AG09319 (cell line): ENCODE measurements around the gene PLEKHA1.

Source experiments
- DNase-seq: peaks from one replicate; pipeline ENCODE4 v3.0.0-alpha.2; 2010; ENCODE audit warnings: low read depth; ENCODE audit errors: extremely low read depth
- TF ChIP-seq, protein P1 (sequence below): IDR thresholded peaks from 2 replicates; pipeline ENCODE4 v1.5.1; 2011; ENCODE audit warnings: low read depth, mild to moderate bottlenecking, inconsistent platforms, low read length, moderate library complexity

PLEKHA1 gene

DNA sequence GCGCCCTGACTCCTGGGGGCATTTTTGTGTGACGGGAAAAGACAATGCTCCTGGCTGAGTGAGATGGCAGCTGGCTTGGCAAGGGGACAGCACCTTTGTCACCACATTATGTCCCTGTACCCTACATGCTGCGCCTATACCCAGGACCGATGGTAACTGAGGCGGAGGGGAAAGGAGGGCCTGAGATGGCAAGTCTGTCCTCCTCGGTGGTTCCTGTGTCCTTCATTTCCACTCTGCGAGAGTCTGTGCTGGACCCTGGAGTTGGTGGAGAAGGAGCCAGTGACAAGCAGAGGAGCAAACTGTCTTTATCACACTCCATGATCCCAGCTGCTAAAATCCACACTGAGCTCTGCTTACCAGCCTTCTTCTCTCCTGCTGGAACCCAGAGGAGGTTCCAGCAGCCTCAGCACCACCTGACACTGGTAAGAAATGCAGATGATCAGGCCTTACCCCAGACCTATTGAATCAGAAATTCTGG lies 80.1 kb downstream of the PLEKHA1 start, which contains the start of gene ARMS2:
TSS of gene ARMS2 (plus strand) at position 51 of the 478 bp plus-strand sequence. CDS start at position 126, 75 bp downstream.
- DNase-seq: no peak
- TF ChIP-seq, protein P1, sequence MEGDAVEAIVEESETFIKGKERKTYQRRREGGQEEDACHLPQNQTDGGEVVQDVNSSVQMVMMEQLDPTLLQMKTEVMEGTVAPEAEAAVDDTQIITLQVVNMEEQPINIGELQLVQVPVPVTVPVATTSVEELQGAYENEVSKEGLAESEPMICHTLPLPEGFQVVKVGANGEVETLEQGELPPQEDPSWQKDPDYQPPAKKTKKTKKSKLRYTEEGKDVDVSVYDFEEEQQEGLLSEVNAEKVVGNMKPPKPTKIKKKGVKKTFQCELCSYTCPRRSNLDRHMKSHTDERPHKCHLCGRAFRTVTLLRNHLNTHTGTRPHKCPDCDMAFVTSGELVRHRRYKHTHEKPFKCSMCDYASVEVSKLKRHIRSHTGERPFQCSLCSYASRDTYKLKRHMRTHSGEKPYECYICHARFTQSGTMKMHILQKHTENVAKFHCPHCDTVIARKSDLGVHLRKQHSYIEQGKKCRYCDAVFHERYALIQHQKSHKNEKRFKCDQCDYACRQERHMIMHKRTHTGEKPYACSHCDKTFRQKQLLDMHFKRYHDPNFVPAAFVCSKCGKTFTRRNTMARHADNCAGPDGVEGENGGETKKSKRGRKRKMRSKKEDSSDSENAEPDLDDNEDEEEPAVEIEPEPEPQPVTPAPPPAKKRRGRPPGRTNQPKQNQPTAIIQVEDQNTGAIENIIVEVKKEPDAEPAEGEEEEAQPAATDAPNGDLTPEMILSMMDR: no peak

DNA sequence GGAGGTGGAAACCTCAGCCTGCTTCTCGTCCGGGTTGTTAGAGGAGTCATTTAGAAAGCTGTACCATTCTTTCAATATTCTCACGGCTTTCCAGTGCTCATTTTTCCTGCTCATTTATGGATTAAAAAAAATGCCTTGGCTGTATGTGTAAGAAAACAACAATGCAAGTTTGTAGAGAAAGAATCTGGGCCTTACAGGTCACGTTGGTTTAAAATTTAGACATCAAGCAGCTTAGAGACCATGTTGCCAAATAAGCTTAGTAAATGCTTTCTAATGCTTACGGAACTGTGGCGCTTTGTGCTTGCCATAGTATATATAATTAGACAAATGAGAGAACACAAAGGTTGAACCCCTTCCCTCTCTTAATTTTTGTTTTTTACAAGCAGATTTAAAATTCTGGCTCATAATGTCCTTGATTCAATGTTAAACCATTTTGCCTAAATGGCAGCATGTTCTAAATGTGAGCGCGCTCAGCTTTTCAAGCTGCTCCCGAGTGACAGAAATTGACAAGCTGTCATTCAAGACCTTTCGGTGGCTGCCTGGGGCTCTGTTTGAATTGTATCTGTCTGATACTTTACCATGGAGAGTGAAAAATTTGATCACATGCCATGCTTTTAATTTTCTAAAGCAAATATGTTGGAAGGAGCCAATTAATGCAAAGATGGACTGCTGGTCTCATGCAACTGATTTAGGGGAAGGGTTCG lies 81.0 kb downstream of the PLEKHA1 start:
- TF ChIP-seq, protein P1: no peak
- no peak for DNase-seq

DNA sequence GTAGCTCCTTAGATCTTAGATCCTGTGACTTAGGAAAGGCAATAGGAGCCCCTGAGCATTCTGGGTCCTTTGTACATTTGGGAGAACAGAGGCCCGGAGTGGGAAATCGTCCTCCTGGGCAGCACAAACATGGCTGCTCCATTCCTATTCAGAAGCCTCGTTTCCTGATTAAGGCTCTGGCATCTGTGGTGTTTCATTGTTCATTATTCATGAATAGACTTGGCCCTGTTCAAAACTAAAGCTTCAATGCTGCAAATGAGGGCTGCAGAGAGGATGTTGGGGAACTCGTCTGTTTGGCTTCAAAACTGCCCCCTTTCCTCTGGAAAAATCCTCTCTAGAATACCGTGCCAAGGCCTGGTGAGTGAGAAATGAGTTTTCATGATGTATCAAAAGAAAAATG lies 83.4 kb downstream of the PLEKHA1 start:
- TF ChIP-seq, protein P1: no peak
- no peak for DNase-seq

DNA sequence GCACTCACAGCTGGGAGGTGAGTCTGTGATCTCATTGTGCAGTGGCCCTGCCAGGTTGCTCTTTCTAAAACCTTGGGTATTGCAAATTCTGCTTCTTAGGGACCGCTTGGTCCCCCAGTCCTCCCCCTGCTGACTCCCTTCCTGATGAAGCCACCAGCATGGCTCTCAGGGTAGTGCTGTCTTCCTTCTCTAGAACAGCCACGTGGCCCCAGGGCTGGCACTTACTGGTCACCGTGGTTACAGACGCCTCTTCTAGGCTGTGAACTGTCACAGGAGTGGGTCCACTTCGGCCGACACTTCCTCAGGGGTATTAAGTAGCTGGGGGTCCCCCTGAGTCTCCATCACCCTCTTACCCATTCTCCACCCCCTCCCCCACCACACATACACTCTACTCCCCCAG lies 84.2 kb downstream of the PLEKHA1 start:
- no peak for DNase-seq
- TF ChIP-seq, protein P1: no peak

DNA sequence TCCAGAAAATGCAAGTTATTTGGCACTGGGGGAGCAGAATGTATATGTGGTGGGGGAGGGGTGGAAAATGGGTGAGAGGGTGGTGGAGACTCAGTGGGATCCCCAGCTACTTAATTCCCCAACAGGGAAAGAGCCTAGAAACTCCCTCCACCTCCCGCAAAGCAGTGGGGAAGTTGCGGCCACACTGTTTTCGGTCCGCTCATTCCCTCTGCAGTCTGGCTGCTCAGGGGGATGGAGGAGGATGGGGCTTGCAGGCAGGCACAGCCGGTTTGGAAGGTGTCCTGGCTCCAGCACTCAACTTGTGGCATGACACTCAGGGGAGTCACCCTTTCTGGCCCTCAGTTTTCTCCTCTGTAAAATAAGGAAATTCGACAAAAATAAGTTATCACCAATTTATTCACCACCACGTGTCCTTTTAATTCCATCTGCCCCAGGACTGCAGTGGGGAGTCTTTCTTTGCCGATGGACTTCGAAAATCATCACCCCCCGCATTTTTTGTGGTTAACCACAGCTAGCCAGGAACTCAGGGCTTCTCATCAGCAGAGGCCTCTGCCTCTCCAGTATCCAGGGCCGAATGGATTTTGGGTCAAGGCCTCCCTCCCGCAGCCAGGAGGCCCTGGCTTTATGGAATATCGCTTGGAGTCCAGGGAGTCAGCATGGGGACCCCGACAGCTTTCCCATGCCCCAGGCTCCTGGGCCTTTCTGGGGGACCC lies 85.2 kb downstream of the PLEKHA1 start:
- TF ChIP-seq, protein P1: no peak
- DNase-seq: no peak

DNA sequence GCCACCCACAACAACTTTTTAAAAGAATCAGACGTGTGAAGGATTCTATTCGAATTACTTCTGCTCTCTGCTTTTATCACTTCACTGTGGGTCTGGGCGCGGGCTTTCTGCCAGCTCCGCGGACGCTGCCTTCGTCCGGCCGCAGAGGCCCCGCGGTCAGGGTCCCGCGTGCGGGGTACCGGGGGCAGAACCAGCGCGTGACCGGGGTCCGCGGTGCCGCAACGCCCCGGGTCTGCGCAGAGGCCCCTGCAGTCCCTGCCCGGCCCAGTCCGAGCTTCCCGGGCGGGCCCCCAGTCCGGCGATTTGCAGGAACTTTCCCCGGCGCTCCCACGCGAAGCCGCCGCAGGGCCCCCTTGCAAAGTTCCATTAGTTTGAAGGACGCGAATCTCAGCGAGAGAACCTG lies 86.4 kb downstream of the PLEKHA1 start:
- DNase-seq: no peak
- TF ChIP-seq, protein P1: no peak

DNA sequence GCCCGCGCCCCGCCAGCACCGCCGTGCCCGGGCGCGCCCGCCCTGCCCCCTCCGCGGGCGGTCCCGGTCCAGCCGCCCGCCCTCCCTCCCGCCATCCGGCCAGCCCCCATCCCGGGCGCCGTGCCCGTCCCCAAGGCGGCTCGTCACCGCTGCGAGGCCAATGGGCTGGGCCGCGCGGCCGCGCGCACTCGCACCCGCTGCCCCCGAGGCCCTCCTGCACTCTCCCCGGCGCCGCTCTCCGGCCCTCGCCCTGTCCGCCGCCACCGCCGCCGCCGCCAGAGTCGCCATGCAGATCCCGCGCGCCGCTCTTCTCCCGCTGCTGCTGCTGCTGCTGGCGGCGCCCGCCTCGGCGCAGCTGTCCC lies 86.8 kb downstream of the PLEKHA1 start, which contains the start of gene HTRA1:
TSS of gene HTRA1 (plus strand) at position 187 of the 362 bp plus-strand sequence. CDS start at position 287, 100 bp downstream.
- TF ChIP-seq, protein P1: no peak

More for the DNA sequence above, 86.8 kb downstream of the PLEKHA1 start, which contains the start of gene HTRA1:
- peak; percentile 54 for DNase-seq
